ENCODE measurements around the gene POLR3K. TPM values are rescaled to one million over a fixed set of nuclear protein-coding genes. Genes with fewer than 3 reads are reported as not detected.
A peak's percentile ranks its signal among the peaks of the same experiment; 100 is the strongest.

The POLR3K gene
- total RNA-seq, 1 experiment from 2014 or later: 22.7 TPM

DNA sequence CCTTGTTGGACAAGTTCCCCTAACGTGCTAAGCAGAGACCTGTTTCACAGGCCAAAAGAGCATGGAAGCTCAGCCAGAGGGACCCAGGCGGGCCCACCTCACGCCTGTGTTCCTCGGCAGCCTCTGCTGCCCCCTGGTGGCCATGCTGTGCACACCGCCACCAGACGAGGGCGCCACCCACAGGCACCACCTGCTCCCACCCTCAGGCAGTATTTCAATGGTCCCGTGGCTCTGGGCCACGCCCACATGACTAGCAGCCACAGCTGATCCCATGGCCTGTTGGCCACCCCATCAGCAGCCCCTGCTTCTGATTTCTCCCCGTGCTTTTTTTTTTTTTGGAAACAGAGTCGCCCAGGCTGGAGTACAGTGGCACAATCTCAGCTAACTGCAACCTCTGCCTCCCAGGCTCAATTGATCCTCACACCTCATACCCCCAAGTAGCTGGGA lies 43.5 kb upstream of the POLR3K start:
- Histone ChIP-seq H3K4me2 (ENCODE audit: low read length) (no peak overlapping the region), H2AFZ (ENCODE audit: low read depth, low read length, poor library complexity, severe bottlenecking) (no peak overlapping the region), H3K27me3 (ENCODE audit: insufficient read depth, low read length) (no peaks in the 10 kb centered on the region), H4K20me1 (ENCODE audit: insufficient read depth) (no peaks in the 10 kb centered on the region), H3K27ac (ENCODE audit: low read depth, low read length) (no peak overlapping the region), H3K9me3 (ENCODE audit: control insufficient read depth in 1 of 2, insufficient read depth in 1 of 2, low read depth in 1 of 2, low read length in 2 of 2) (no peaks in the 10 kb centered on the region), H3K4me3 (replicated peaks in 1 of 2; ENCODE audit: low read depth in 1 of 2, low read length in 2 of 2) (no peak overlapping the region), H3K9ac (ENCODE audit: low read length) (no peak overlapping the region), H3K9me2 (ENCODE audit: insufficient read depth) (no peaks in the 10 kb centered on the region), H3K4me1 (ENCODE audit: control insufficient read depth in 1 of 2, insufficient read depth in 2 of 2, low read length in 2 of 2) (no peaks in the 10 kb centered on the region), H3K79me2 (ENCODE audit: insufficient read depth, low read length) (no peaks in the 10 kb centered on the region), H3K36me3 (ENCODE audit: control insufficient read depth in 1 of 2, insufficient read depth in 2 of 2, low read length in 2 of 2) (no peaks in the 10 kb centered on the region)
- ChIA-PET POLR2A (interaction anchor here (0.8 kb wide), 1 partner anchor 27 kb away, joined by 3 read pairs; no protein-coding TSS in a partner anchor), CTCF (interaction anchor here (0.6 to 2.1 kb wide), 7 partner anchors 10 to 265 kb away, joined by 3 to 29 read pairs (median 7); partner anchors contain the start of gene FAM234A), RAD21 (ENCODE audit: low non-redundant PET in 1 of 2, low total read pairs in 2 of 2, uncharacterized antibody in 2 of 2, unreplicated experiment in 2 of 2) (interaction anchor here in 1 of 2 experiments (0.8 kb wide), 1 partner anchor 31 kb away, joined by 3 read pairs; no protein-coding TSS in a partner anchor)
- intact Hi-C loops (cut with micrococcal nuclease): loop anchor here (1.0 kb wide), 1 partner anchor 32 kb away; no protein-coding TSS in a partner anchor
- TF ChIP-seq MAX (IDR thresholded peaks at IDR 0.05) (peak; percentile 58; the same call in 1 of the 2 replicates), TCF7L2 (IDR thresholded peaks at IDR 0.05; ENCODE audit: borderline replicate concordance, extremely low read depth, insufficient read depth, insufficient read length) (peak; percentile 23), POLR2AphosphoS5 (IDR thresholded peaks at IDR 0.05; ENCODE audit: low read depth, low read length) (0 out of 2 replicates have a peak, but pooled peaks have one; percentile 29), JUND (IDR thresholded peaks at IDR 0.05) (no peak), SP1 (IDR thresholded peaks at IDR 0.05; ENCODE audit: low read depth) (no peak), RAD21 (IDR thresholded peaks at IDR 0.05; ENCODE audit: low read depth) (peak; percentile 78)
- TF ChIP-seq, protein P1, sequence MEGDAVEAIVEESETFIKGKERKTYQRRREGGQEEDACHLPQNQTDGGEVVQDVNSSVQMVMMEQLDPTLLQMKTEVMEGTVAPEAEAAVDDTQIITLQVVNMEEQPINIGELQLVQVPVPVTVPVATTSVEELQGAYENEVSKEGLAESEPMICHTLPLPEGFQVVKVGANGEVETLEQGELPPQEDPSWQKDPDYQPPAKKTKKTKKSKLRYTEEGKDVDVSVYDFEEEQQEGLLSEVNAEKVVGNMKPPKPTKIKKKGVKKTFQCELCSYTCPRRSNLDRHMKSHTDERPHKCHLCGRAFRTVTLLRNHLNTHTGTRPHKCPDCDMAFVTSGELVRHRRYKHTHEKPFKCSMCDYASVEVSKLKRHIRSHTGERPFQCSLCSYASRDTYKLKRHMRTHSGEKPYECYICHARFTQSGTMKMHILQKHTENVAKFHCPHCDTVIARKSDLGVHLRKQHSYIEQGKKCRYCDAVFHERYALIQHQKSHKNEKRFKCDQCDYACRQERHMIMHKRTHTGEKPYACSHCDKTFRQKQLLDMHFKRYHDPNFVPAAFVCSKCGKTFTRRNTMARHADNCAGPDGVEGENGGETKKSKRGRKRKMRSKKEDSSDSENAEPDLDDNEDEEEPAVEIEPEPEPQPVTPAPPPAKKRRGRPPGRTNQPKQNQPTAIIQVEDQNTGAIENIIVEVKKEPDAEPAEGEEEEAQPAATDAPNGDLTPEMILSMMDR (IDR thresholded peaks at IDR 0.05 in 2 of 3, conservative IDR thresholded peaks at IDR 0.05 in 1 of 3; ENCODE audit: borderline replicate concordance in 1 of 3, insufficient read depth in 1 of 3, low read depth in 2 of 3, low read length in 2 of 3): peak; percentile 80 to 99 (median 81)
- ATAC-seq (peak; percentile 88), DNase-seq (ENCODE audit: low read depth, low spot score) (peak; percentile 41)
- BruUV-seq (replicated peaks): no TSS peak

GRCh38 chr16:94918-95265 lies 41.5 kb upstream of the POLR3K start:
- no peaks in the 10 kb centered on the region for H3K4me1 ChIP-seq (ENCODE audit: control insufficient read depth in 1 of 2, insufficient read depth in 2 of 2, low read length in 2 of 2)
- ChIA-PET RAD21 (ENCODE audit: low non-redundant PET in 1 of 2, low total read pairs in 2 of 2, uncharacterized antibody in 2 of 2, unreplicated experiment in 2 of 2) (no interaction called here), CTCF (no interaction called here), POLR2A (no interaction called here)
- ATAC-seq: no peak
- H2AFZ ChIP-seq (ENCODE audit: low read depth, low read length, poor library complexity, severe bottlenecking): no peak overlapping the region
- no peaks in the 10 kb centered on the region for H3K9me3 ChIP-seq (ENCODE audit: control insufficient read depth in 1 of 2, insufficient read depth in 1 of 2, low read depth in 1 of 2, low read length in 2 of 2)
- H3K4me2 ChIP-seq (ENCODE audit: low read length): no peak overlapping the region
- no peak for TF ChIP-seq ELF1 (IDR thresholded peaks at IDR 0.05; ENCODE audit: borderline replicate concordance, low read depth)
- H4K20me1 ChIP-seq (ENCODE audit: insufficient read depth): no peaks in the 10 kb centered on the region
- no peaks in the 10 kb centered on the region for H3K9me2 ChIP-seq (ENCODE audit: insufficient read depth)
- H3K27me3 ChIP-seq (ENCODE audit: insufficient read depth, low read length): no peaks in the 10 kb centered on the region
- H3K79me2 ChIP-seq (ENCODE audit: insufficient read depth, low read length): no peaks in the 10 kb centered on the region
- DNase-seq (ENCODE audit: low read depth, low spot score): no peak
- no peaks in the 10 kb centered on the region for H3K36me3 ChIP-seq (ENCODE audit: control insufficient read depth in 1 of 2, insufficient read depth in 2 of 2, low read length in 2 of 2)
- H3K9ac ChIP-seq (ENCODE audit: low read length): no peak overlapping the region
- no peak overlapping the region for H3K4me3 ChIP-seq (replicated peaks in 1 of 2; ENCODE audit: low read depth in 1 of 2, low read length in 2 of 2)
- intact Hi-C loops (cut with micrococcal nuclease): no loop called here
- BruUV-seq (replicated peaks): no TSS peak
- no peak overlapping the region for H3K27ac ChIP-seq (ENCODE audit: low read depth, low read length)
